Measurements from ENCODE around the gene EMCN.

DNA sequence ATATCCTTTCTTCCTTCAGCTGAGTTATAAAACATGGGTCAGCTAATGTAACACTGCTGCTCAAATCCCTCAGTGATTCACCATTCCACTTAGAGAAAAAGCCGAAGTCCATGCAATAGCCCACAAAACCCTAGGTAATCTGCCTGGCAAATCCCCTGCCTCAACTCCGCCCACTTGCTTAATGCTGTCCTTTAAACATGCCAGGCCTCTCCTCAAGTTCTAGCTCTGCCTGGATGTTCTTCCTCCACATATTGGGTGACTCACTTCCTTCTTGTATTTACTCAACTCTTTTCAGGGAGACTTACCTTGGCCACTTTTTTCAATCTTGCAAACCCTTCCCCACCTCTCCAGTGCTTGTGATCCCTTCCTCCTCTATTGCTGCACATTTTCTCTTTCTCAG is 89.8 kb downstream of the EMCN start:
- TF ChIP-seq, protein P1, sequence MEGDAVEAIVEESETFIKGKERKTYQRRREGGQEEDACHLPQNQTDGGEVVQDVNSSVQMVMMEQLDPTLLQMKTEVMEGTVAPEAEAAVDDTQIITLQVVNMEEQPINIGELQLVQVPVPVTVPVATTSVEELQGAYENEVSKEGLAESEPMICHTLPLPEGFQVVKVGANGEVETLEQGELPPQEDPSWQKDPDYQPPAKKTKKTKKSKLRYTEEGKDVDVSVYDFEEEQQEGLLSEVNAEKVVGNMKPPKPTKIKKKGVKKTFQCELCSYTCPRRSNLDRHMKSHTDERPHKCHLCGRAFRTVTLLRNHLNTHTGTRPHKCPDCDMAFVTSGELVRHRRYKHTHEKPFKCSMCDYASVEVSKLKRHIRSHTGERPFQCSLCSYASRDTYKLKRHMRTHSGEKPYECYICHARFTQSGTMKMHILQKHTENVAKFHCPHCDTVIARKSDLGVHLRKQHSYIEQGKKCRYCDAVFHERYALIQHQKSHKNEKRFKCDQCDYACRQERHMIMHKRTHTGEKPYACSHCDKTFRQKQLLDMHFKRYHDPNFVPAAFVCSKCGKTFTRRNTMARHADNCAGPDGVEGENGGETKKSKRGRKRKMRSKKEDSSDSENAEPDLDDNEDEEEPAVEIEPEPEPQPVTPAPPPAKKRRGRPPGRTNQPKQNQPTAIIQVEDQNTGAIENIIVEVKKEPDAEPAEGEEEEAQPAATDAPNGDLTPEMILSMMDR (IDR thresholded peaks at IDR 0.05): no peak
- TF ChIP-seq POLR2A (IDR thresholded peaks at IDR 0.05): no peak

Measured in uterus (tissue), 2 donors.